Loucy (cell line): ENCODE results near the gene GCHFR.

Experiments
- H2AFZ ChIP-seq: fragments of 200-600 bp; sonication (generic); 2 replicates; pipeline ENCODE4 v1.6.0; 2016; ENCODE audit warnings: antibody characterized with exemption, mild to moderate bottlenecking, low read length, moderate library complexity
- H3F3A ChIP-seq: fragments of 200-600 bp; 2 replicates; pipeline ENCODE4 v1.6.0; 2016; ENCODE audit warnings: antibody characterized with exemption, low read depth, mild to moderate bottlenecking
- H3K27me3 ChIP-seq: fragments of 200-600 bp; sonication (generic); 2 replicates; pipeline ENCODE4 v1.6.1; 2014; ENCODE audit warnings: low read length, mild to moderate bottlenecking; ENCODE audit not compliant: insufficient read depth, poor library complexity, severe bottlenecking
- H3K36me3 ChIP-seq: fragments of 200-600 bp; sonication (generic); 2 replicates; pipeline ENCODE4 v1.6.1; 2016; ENCODE audit warnings: low read length; ENCODE audit not compliant: insufficient read depth
- H3K4me1 ChIP-seq: fragments of 200-600 bp; sonication (generic); 2 replicates; pipeline ENCODE4 v1.5.1; 2014; ENCODE audit warnings: low read length, mild to moderate bottlenecking; ENCODE audit not compliant: insufficient read depth, poor library complexity, severe bottlenecking
- H3K4me2 ChIP-seq: fragments of 200-600 bp; sonication (generic); 2 replicates; pipeline ENCODE4 v1.6.0; 2014; ENCODE audit warnings: antibody characterized with exemption, low read length, low read depth, mild to moderate bottlenecking; ENCODE audit not compliant: poor library complexity, severe bottlenecking
- H3K4me3 ChIP-seq: fragments of 200-600 bp; sonication (generic); 2 replicates; pipeline ENCODE4 v1.5.1; 2014; ENCODE audit warnings: low read length, mild to moderate bottlenecking, mixed read lengths; ENCODE audit not compliant: poor library complexity, severe bottlenecking
- H3K79me2 ChIP-seq: fragments of 200-600 bp; sonication (generic); 2 replicates; pipeline ENCODE4 v1.6.1; 2014; ENCODE audit warnings: low read length; ENCODE audit not compliant: insufficient read depth
- H3K9ac ChIP-seq: fragments of 200-600 bp; sonication (generic); 2 replicates; pipeline ENCODE4 v1.6.0; 2014; ENCODE audit warnings: mild to moderate bottlenecking, low read depth, low read length, moderate library complexity; ENCODE audit not compliant: poor library complexity, severe bottlenecking
- H3K9me2 ChIP-seq: fragments of 200-600 bp; sonication (generic); replicated peaks from 2 replicates; pipeline ENCODE4 v1.6.1; 2016; ENCODE audit warnings: low read depth, low read length, mixed read lengths
- H3K9me3 ChIP-seq: fragments of 200-600 bp; sonication (generic); 2 replicates; pipeline ENCODE4 v1.6.1; 2014; ENCODE audit warnings: mild to moderate bottlenecking, antibody characterized with exemption, low read length, low read depth; ENCODE audit not compliant: insufficient read depth
- H4K20me1 ChIP-seq: fragments of 200-600 bp; sonication (generic); 2 replicates; pipeline ENCODE4 v1.6.0; 2014; ENCODE audit warnings: antibody characterized with exemption, low read length, mild to moderate bottlenecking; ENCODE audit not compliant: insufficient read depth, poor library complexity, severe bottlenecking
- EZH2phosphoT487 ChIP-seq: fragments of 200-600 bp; IDR thresholded peaks from 2 replicates; pipeline ENCODE4 v1.6.1; 2018; ENCODE audit warnings: antibody characterized with exemption, mild to moderate bottlenecking, moderate library complexity, borderline replicate concordance
- TF ChIP-seq, protein P1 (sequence below): fragments of 200-600 bp; sonication (generic); conservative IDR thresholded peaks from 2 replicates; pipeline ENCODE4 v1.5.1; 2014; ENCODE audit warnings: mild to moderate bottlenecking, antibody characterized with exemption, low read length

The GCHFR gene

DNA sequence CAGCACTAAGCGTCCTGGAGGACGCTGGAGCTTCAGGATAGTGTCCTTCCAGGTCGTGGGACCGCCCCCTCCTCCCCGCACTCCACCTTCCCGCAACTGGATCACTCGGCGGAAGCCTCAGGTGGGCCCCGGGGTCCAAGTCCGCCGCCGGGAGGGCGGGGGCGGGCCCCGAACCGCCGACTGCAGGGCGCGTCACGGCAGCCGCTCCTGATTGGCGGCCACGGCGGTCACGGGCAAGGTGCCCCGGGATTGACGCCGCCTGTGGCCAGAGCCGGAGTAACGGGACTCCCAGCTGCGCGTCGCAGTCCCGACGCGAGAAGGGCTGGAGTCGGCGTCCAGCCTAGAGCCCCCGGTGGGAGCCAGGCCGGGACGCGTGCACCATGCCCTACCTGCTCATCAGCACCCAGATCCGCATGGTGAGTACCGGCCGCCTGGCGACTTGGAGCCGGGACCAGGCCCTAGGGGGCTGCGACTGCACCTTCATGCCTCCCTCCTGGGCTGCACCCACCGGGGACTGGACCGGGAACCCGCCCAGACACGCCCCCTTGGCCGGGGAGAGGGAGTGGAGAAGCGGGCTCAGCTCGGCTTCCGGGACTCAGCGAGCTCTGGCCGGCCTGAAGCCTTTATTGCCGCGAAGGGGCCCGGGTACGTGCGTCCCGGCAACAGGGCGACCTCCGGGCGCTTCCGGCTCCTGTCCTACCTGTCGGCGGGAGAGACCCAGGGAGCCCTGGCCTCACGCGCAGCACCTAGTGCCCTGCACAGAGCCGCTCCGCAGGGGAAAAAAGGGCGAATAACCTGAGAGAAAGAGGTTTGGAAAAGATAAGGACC is at the start of gene GCHFR:
Gene GCHFR, plus strand, starts transcription at position 268 of the 828 bp plus-strand sequence. Its CDS starts 113 bp downstream, at position 381.
- Histone ChIP-seq H3K4me3 (peak within 1 kb of the TSS; percentile 98), H3K9me2 (no peaks in the 10 kb centered on the region), H3K36me3 (no peaks in the 10 kb centered on the region; the same call in 1 of the 2 replicates), H4K20me1 (peaks cover 7% of the 10 kb centered on the region), H3K4me1 (peaks cover 48% of the 10 kb centered on the region), H3K4me2 (peak within 1 kb of the TSS; percentile 95), H3K27me3 (no peaks in the 10 kb centered on the region), H3K9ac (peak within 1 kb of the TSS; percentile 84), H3K9me3 (no peaks in the 10 kb centered on the region), H3K79me2 (peaks cover 51% of the 10 kb centered on the region), H3F3A (peaks cover 4% of the 10 kb centered on the region; the same call in 1 of the 2 replicates), H2AFZ (peak within 1 kb of the TSS; percentile 78)
- TF ChIP-seq, protein P1, sequence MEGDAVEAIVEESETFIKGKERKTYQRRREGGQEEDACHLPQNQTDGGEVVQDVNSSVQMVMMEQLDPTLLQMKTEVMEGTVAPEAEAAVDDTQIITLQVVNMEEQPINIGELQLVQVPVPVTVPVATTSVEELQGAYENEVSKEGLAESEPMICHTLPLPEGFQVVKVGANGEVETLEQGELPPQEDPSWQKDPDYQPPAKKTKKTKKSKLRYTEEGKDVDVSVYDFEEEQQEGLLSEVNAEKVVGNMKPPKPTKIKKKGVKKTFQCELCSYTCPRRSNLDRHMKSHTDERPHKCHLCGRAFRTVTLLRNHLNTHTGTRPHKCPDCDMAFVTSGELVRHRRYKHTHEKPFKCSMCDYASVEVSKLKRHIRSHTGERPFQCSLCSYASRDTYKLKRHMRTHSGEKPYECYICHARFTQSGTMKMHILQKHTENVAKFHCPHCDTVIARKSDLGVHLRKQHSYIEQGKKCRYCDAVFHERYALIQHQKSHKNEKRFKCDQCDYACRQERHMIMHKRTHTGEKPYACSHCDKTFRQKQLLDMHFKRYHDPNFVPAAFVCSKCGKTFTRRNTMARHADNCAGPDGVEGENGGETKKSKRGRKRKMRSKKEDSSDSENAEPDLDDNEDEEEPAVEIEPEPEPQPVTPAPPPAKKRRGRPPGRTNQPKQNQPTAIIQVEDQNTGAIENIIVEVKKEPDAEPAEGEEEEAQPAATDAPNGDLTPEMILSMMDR, result peak; percentile 43
- TF ChIP-seq EZH2phosphoT487, result no peak

DNA sequence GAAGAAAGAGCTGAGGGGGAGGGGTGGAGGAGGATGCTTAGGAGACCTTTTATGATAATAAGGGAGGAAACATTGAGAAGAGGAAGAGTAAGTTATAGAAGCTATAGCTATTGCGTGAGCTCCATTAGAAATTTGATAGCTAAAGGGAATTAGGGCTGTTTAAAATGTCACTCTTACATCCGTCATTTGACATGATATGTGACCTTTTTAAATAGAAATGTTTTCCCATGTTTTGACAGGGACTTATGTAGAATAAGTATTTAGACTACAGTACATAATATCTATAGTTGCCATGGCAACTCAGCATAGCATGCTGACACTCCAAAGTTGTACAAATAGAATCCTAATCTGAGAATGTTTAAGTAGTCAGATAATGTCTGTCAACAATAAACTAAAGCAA is 49.7 kb upstream of the GCHFR start:
- Histone ChIP-seq H3K27me3 (no peaks in the 10 kb centered on the region), H3K9ac (no peak overlapping the region), H3K4me2 (no peak overlapping the region), H2AFZ (no peak overlapping the region), H3K9me2 (no peaks in the 10 kb centered on the region), H3K36me3 (peaks cover 60% of the 10 kb centered on the region), H3K4me3 (no peak overlapping the region), H3F3A (no peaks in the 10 kb centered on the region), H4K20me1 (no peaks in the 10 kb centered on the region), H3K4me1 (no peaks in the 10 kb centered on the region), H3K79me2 (no peaks in the 10 kb centered on the region), H3K9me3 (no peaks in the 10 kb centered on the region)
- TF ChIP-seq, protein P1, result no peak
- no peak for TF ChIP-seq EZH2phosphoT487

DNA sequence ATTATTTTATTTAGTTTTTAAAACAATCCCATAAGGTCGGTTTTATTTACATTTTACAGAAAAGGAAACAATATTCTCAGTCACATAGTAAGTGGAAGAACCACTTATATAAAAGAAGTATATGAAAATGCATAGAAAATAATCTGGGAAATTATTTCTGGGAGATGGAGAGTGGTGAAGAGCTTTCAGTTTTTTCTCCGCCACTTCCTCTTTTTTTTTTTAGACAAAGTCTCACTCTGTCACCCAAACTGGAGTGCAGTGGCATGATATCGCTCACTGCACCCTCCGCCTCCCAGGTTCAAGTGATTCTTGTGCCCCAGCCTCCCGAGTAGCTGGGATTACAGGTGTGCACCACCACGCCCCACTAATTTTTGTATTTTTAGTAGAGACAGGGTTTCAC is 47.7 kb upstream of the GCHFR start:
- no peaks in the 10 kb centered on the region for H3K4me1 ChIP-seq
- no peaks in the 10 kb centered on the region for H3F3A ChIP-seq
- no peaks in the 10 kb centered on the region for H4K20me1 ChIP-seq
- H3K79me2 ChIP-seq, result no peaks in the 10 kb centered on the region
- no peak overlapping the region for H2AFZ ChIP-seq
- H3K36me3 ChIP-seq, result peaks cover 64% of the 10 kb centered on the region
- no peaks in the 10 kb centered on the region for H3K27me3 ChIP-seq
- no peak overlapping the region for H3K4me2 ChIP-seq
- H3K9ac ChIP-seq, result no peak overlapping the region
- TF ChIP-seq, protein P1, result no peak
- no peak for TF ChIP-seq EZH2phosphoT487
- no peaks in the 10 kb centered on the region for H3K9me3 ChIP-seq
- H3K4me3 ChIP-seq, result no peak overlapping the region
- H3K9me2 ChIP-seq, result no peaks in the 10 kb centered on the region
